ENCODE results near the gene PHKB. TPM values are rescaled to one million over a fixed set of nuclear protein-coding genes. Genes with fewer than 3 reads are reported as not detected.

Gene PHKB
- polyA plus RNA-seq, 3 donors: 49.8 to 53.1 (median 50.8) TPM

GRCh38 chr16:47716571-47716970 is 255.4 kb downstream of the PHKB start:
- Histone ChIP-seq H3K4me2 (replicated peaks; ENCODE audit: extremely low read depth, low read length, poor library complexity, severe bottlenecking) (no peak overlapping the region), H3K27ac (ENCODE audit: low read depth in 1 of 2, low read length in 2 of 2) (no peak overlapping the region), H3K9me3 (replicated peaks in 1 of 2; ENCODE audit: control insufficient read depth in 1 of 2, insufficient read depth in 1 of 2, low read length in 2 of 2) (peaks cover 0 to 5% of the 10 kb centered on the region in 2 donors), H3K4me3 (replicated peaks in 1 of 3; ENCODE audit: low read depth in 2 of 3, low read length in 3 of 3) (no peak overlapping the region), H3K27me3 (ENCODE audit: control insufficient read depth in 2 of 2, insufficient read depth in 2 of 2, low read length in 2 of 2) (no peaks in the 10 kb centered on the region), H3K36me3 (replicated peaks in 1 of 2; ENCODE audit: control insufficient read depth in 1 of 2, insufficient read depth in 2 of 2, low read length in 2 of 2) (no peaks in the 10 kb centered on the region), H4K20me1 (ENCODE audit: insufficient read depth, low read length) (no peaks in the 10 kb centered on the region), H3K9ac (ENCODE audit: insufficient read depth, low read length, poor library complexity, severe bottlenecking) (no peak overlapping the region), H3K79me2 (ENCODE audit: insufficient read depth, low read length) (no peaks in the 10 kb centered on the region), H3K4me1 (ENCODE audit: control insufficient read depth in 1 of 2, insufficient read depth in 2 of 2, low read length in 2 of 2) (no peaks in the 10 kb centered on the region), H2AFZ (ENCODE audit: insufficient read depth, low read depth, low read length, poor library complexity, severe bottlenecking) (no peak overlapping the region)
- intact Hi-C loops (cut with micrococcal nuclease): no loop called here
- H3K4me3 Mint-ChIP-seq: no peak overlapping the region
- no peak overlapping the region for H3K27ac Mint-ChIP-seq
- TF ChIP-seq CTCF (IDR thresholded peaks at IDR 0.05): no peak
- WGBS (ENCODE audit: insufficient coverage): 96% methylated on average over 4 of the region's 5 CpGs
- DNase-seq: no peak
- peaks cover 0 to 4% (median 2%) of the 10 kb centered on the region in 3 donors for H3K27me3 Mint-ChIP-seq (ENCODE audit: low read depth in 3 of 3)
- no peaks in the 10 kb centered on the region for H3K36me3 Mint-ChIP-seq
- H3K9me3 Mint-ChIP-seq: peaks cover 0 to 9% (median 2%) of the 10 kb centered on the region in 7 donors
- H3K4me1 Mint-ChIP-seq: peaks cover 2% of the 10 kb centered on the region

DNA sequence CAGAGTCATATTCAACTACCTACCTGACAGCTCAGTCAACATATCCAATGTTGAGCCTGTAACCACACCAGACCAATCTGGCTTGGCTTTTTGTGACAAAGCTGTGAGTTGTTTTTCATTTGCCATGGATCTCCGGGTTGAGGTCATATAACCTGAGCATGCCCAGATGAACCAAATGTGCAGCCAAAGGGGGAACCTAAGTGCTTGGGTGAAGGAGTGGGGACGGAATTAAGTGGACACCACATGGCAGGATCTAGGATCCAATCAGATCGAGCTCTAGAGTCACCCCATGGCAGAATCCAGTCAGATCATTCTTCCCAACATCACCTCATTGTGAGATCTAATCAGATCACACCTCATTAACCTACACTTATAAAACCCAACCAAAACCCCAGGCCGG is 258.6 kb downstream of the PHKB start:
- no peak for TF ChIP-seq CTCF (IDR thresholded peaks at IDR 0.05)
- H3K36me3 ChIP-seq (replicated peaks in 1 of 2; ENCODE audit: control insufficient read depth in 1 of 2, insufficient read depth in 2 of 2, low read length in 2 of 2): no peaks in the 10 kb centered on the region
- H3K27ac ChIP-seq (ENCODE audit: low read depth in 1 of 2, low read length in 2 of 2): no peak overlapping the region
- WGBS (ENCODE audit: insufficient coverage): 94% methylated on average over 4 of the region's 4 CpGs
- no peaks in the 10 kb centered on the region for H3K4me1 ChIP-seq (ENCODE audit: control insufficient read depth in 1 of 2, insufficient read depth in 2 of 2, low read length in 2 of 2)
- no peaks in the 10 kb centered on the region for H3K79me2 ChIP-seq (ENCODE audit: insufficient read depth, low read length)
- H3K9ac ChIP-seq (ENCODE audit: insufficient read depth, low read length, poor library complexity, severe bottlenecking): no peak overlapping the region
- no peaks in the 10 kb centered on the region for H3K36me3 Mint-ChIP-seq
- peaks cover 0 to 7% (median 3%) of the 10 kb centered on the region in 3 donors for H3K27me3 Mint-ChIP-seq (ENCODE audit: low read depth in 3 of 3)
- H4K20me1 ChIP-seq (ENCODE audit: insufficient read depth, low read length): no peaks in the 10 kb centered on the region
- no peak overlapping the region for H3K4me3 Mint-ChIP-seq
- H3K27ac Mint-ChIP-seq: no peak overlapping the region
- H3K9me3 Mint-ChIP-seq: peaks cover 0 to 10% (median 0%) of the 10 kb centered on the region in 7 donors
- no peak overlapping the region for H3K4me2 ChIP-seq (replicated peaks; ENCODE audit: extremely low read depth, low read length, poor library complexity, severe bottlenecking)
- no peak overlapping the region for H3K4me3 ChIP-seq (replicated peaks in 1 of 3; ENCODE audit: low read depth in 2 of 3, low read length in 3 of 3)
- no peak overlapping the region for H2AFZ ChIP-seq (ENCODE audit: insufficient read depth, low read depth, low read length, poor library complexity, severe bottlenecking)
- H3K27me3 ChIP-seq (ENCODE audit: control insufficient read depth in 2 of 2, insufficient read depth in 2 of 2, low read length in 2 of 2): no peaks in the 10 kb centered on the region
- intact Hi-C loops (cut with micrococcal nuclease): no loop called here
- no peaks in the 10 kb centered on the region for H3K9me3 ChIP-seq (replicated peaks in 1 of 2; ENCODE audit: control insufficient read depth in 1 of 2, insufficient read depth in 1 of 2, low read length in 2 of 2)
- no peaks in the 10 kb centered on the region for H3K4me1 Mint-ChIP-seq
- no peak for DNase-seq

Measured in CD14-positive monocyte (primary cell).